Hepatocyte (in vitro differentiated cells): ENCODE data around the gene SYCE3.

Experiments used
- EZH2 ChIP-seq: fragments of 200-600 bp; sonication (generic); IDR thresholded peaks from 2 replicates; pipeline ENCODE4 v1.6.1; 2016; ENCODE audit warnings: antibody characterized with exemption, mild to moderate bottlenecking, borderline replicate concordance
- EZH2phosphoT487 ChIP-seq: fragments of 200-600 bp; sonication (generic); IDR thresholded peaks from one replicate; pipeline ENCODE4 v1.6.1; 2018; ENCODE audit warnings: antibody characterized with exemption, mild to moderate bottlenecking, low read depth, moderate library complexity; ENCODE audit not compliant: unreplicated experiment, severe bottlenecking
- TF ChIP-seq, protein P1 (sequence below): fragments of 200-600 bp; sonication (generic); IDR thresholded peaks from 2 replicates; pipeline ENCODE4 v1.5.1; 2016; ENCODE audit warnings: antibody characterized with exemption, mild to moderate bottlenecking; ENCODE audit not compliant: poor library complexity

DNA sequence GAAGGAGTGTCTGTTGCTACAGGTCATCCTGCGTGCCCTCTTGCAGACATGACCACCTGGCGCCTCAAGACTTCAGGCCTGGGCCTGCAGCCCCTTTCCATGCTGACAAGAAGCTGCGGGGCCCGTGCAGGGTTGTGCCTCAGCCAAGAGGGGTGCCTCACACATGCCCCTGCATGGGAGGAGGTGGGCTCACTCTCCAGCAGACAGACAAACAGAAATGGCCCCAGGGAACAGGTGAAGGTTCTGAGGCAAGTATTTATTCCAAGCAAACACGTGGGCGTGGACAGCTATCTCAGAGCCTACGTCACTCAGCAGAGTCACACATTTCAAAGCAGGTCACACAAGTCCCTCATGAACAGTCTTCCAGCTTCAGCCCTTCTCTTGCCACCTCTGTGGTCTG, 5.9 kb upstream of the SYCE3 start:
- TF ChIP-seq, protein P1, sequence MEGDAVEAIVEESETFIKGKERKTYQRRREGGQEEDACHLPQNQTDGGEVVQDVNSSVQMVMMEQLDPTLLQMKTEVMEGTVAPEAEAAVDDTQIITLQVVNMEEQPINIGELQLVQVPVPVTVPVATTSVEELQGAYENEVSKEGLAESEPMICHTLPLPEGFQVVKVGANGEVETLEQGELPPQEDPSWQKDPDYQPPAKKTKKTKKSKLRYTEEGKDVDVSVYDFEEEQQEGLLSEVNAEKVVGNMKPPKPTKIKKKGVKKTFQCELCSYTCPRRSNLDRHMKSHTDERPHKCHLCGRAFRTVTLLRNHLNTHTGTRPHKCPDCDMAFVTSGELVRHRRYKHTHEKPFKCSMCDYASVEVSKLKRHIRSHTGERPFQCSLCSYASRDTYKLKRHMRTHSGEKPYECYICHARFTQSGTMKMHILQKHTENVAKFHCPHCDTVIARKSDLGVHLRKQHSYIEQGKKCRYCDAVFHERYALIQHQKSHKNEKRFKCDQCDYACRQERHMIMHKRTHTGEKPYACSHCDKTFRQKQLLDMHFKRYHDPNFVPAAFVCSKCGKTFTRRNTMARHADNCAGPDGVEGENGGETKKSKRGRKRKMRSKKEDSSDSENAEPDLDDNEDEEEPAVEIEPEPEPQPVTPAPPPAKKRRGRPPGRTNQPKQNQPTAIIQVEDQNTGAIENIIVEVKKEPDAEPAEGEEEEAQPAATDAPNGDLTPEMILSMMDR: no peak
- TF ChIP-seq EZH2: no peak
- TF ChIP-seq EZH2phosphoT487: no peak
